H1 (cell line): Measurements from ENCODE around the gene TIMM29. TPM values are rescaled to one million over a fixed set of nuclear protein-coding genes. Genes with fewer than 3 reads are reported as not detected.
A peak's percentile ranks its signal among the peaks of the same experiment; 100 is the strongest.

Experiments used
- CTCF ChIA-PET: fragments of 300-600 bp; sonication (Branson Sonifier 250); formaldehyde crosslinking; loops from one replicate; lab custom pipeline; 2021; ENCODE audit not compliant: partially characterized antibody; lab: Charles Lee
- POLR2A ChIA-PET: fragments of 300-600 bp; sonication (Branson Sonifier 250); formaldehyde crosslinking; loops from one replicate; lab custom pipeline; 2021; ENCODE audit warnings: inconsistent platforms; ENCODE audit not compliant: partially characterized antibody; lab: Charles Lee
- DNase-seq, 2 experiments: peaks; one replicate each; pipeline versions ENCODE4 v3.0.0 to v3.0.0-alpha.2; 2010 to 2022; ENCODE audit warnings: low spot score in 2 of 2, low read depth in 1 of 2, mixed read lengths in 1 of 2
- FAIRE-seq: peaks from 2 replicates; lab custom pipeline; 2011; peaks lifted over from hg19 to GRCh38; lab: Jason Lieb, UNC
- H2AFZ ChIP-seq: 2 replicates; pipeline ENCODE4 v1.8.1; 2012; ENCODE audit warnings: low read length, inconsistent platforms
- H2AK5ac ChIP-seq: 2 replicates; pipeline ENCODE4 v1.6.1; 2013; ENCODE audit warnings: low read depth, low read length
- H2BK120ac ChIP-seq: replicated peaks from 2 replicates; pipeline ENCODE3; 2013; ENCODE audit warnings: low read depth, low read length, inconsistent platforms
- H2BK12ac ChIP-seq: 2 replicates; pipeline ENCODE4 v1.6.1; 2013; ENCODE audit warnings: low read depth, low read length
- H2BK15ac ChIP-seq: 2 replicates; pipeline ENCODE4 v1.6.1; 2013; ENCODE audit warnings: low read length
- H2BK20ac ChIP-seq: 2 replicates; pipeline ENCODE4 v1.6.1; 2013; ENCODE audit warnings: low read length
- H2BK5ac ChIP-seq: 2 replicates; pipeline ENCODE4 v1.6.1; 2013; ENCODE audit warnings: low read depth, low read length
- H3K14ac ChIP-seq: 2 replicates; pipeline ENCODE4 v1.6.1; 2013; ENCODE audit warnings: inconsistent platforms; ENCODE audit not compliant: insufficient read length
- H3K18ac ChIP-seq: 2 replicates; pipeline ENCODE4 v1.6.1; 2013; ENCODE audit warnings: low read length; ENCODE audit errors: extremely low read depth
- H3K23ac ChIP-seq: 2 replicates; pipeline ENCODE4 v1.6.1; 2013; ENCODE audit warnings: inconsistent platforms; ENCODE audit not compliant: insufficient read length
- H3K23me2 ChIP-seq: 2 replicates; pipeline ENCODE4 v1.6.1; 2013; ENCODE audit warnings: low read depth, low read length
- H3K27ac ChIP-seq: 2 replicates; pipeline ENCODE4 v1.6.1; 2011; ENCODE audit warnings: low read depth, low read length, inconsistent platforms
- H3K27me3 ChIP-seq, 4 experiments: replicated peaks in 1 of 4; 1 replicate in 1 of 4; 2 replicates in 3 of 4; pipeline versions ENCODE4 v1.6.1 to v1.8.1; 2011 to 2013; ENCODE audit warnings: low read length in 3 of 4, mild to moderate bottlenecking in 3 of 4, inconsistent platforms in 2 of 4, mixed read lengths in 2 of 4, moderate library complexity in 1 of 4; ENCODE audit not compliant: control insufficient read depth in 3 of 4, insufficient read depth in 3 of 4; ENCODE audit errors: extremely low read depth in 1 of 4
- H3K36me3 ChIP-seq, 4 experiments: 2 replicates each; pipeline versions ENCODE4 v1.6.1 to v1.8.1; 2011 to 2013; ENCODE audit warnings: mild to moderate bottlenecking in 4 of 4, low read length in 3 of 4, moderate library complexity in 2 of 4, control low read depth in 1 of 4, inconsistent platforms in 1 of 4; ENCODE audit not compliant: insufficient read depth in 4 of 4, control insufficient read depth in 2 of 4
- H3K4ac ChIP-seq: replicated peaks from 2 replicates; pipeline ENCODE3; 2013; ENCODE audit warnings: low read length, low read depth, mixed read lengths, inconsistent platforms; ENCODE audit not compliant: insufficient read length
- H3K4me1 ChIP-seq, 4 experiments: replicated peaks in 1 of 4; 1 replicate in 1 of 4; 2 replicates in 3 of 4; pipeline versions ENCODE4 v1.6.1 to v1.8.1; 2011 to 2013; ENCODE audit warnings: low read length in 3 of 4, inconsistent platforms in 2 of 4, mixed read lengths in 1 of 4; ENCODE audit not compliant: insufficient read depth in 4 of 4, control insufficient read depth in 3 of 4
- H3K4me2 ChIP-seq, 2 experiments: 2 replicates each; pipeline versions ENCODE4 v1.6.1 to v1.8.1; 2011 to 2013; ENCODE audit warnings: low read depth in 2 of 2, low read length in 2 of 2, control low read depth in 1 of 2, inconsistent platforms in 1 of 2, mild to moderate bottlenecking in 1 of 2; ENCODE audit not compliant: insufficient read depth in 1 of 2
- H3K4me3 ChIP-seq, 4 experiments: fragments of 200-600, 300-600 bp in 1 of 4; sonication (generic), shearing (Covaris generic), sonication (Bioruptor Twin) in 1 of 4; 2 replicates each; pipeline versions ENCODE4 v1.5.1 to v1.8.1; 2011 to 2016; ENCODE audit warnings: low read length in 4 of 4, low read depth in 3 of 4, control low read depth in 2 of 4, inconsistent platforms in 2 of 4, mild to moderate bottlenecking in 2 of 4, mixed read lengths in 1 of 4, moderate library complexity in 1 of 4; ENCODE audit not compliant: insufficient read depth in 2 of 4; ENCODE audit errors: extremely low read depth in 1 of 4
- H3K56ac ChIP-seq: replicated peaks from 2 replicates; pipeline ENCODE3; 2013; ENCODE audit warnings: low read depth, mild to moderate bottlenecking, mixed read lengths, low read length, inconsistent platforms; ENCODE audit not compliant: insufficient read length
- H3K79me1 ChIP-seq: 2 replicates; pipeline ENCODE4 v1.6.1; 2013; ENCODE audit warnings: low read depth, low read length, control low read depth
- H3K79me2 ChIP-seq, 2 experiments: 2 replicates each; pipeline versions ENCODE4 v1.6.1 to v1.8.1; 2012 to 2013; ENCODE audit warnings: low read length in 2 of 2, mild to moderate bottlenecking in 2 of 2, inconsistent platforms in 1 of 2; ENCODE audit not compliant: insufficient read depth in 2 of 2, control insufficient read depth in 1 of 2
- H3K9ac ChIP-seq, 4 experiments: replicated peaks in 1 of 4; 1 replicate in 1 of 4; 2 replicates in 3 of 4; pipeline versions ENCODE4 v1.6.1 to v1.8.1; 2011 to 2013; ENCODE audit warnings: low read depth in 3 of 4, low read length in 3 of 4, control low read depth in 2 of 4, mild to moderate bottlenecking in 2 of 4, moderate library complexity in 2 of 4, inconsistent platforms in 1 of 4; ENCODE audit errors: extremely low read depth in 1 of 4
- H3K9me3 ChIP-seq, 2 experiments: 2 replicates each; pipeline versions ENCODE4 v1.6.1 to v1.8.1; 2012 to 2013; ENCODE audit warnings: mild to moderate bottlenecking in 2 of 2, moderate library complexity in 2 of 2, control low read depth in 1 of 2, inconsistent platforms in 1 of 2, low read depth in 1 of 2, low read length in 1 of 2, mixed read lengths in 1 of 2; ENCODE audit not compliant: insufficient read depth in 2 of 2
- H4K20me1 ChIP-seq, 2 experiments: replicated peaks in 1 of 2; 2 replicates each; pipeline versions ENCODE3 to v1.8.1; 2011 to 2013; ENCODE audit warnings: inconsistent platforms in 2 of 2, low read length in 2 of 2, mild to moderate bottlenecking in 1 of 2; ENCODE audit not compliant: insufficient read depth in 2 of 2, control insufficient read depth in 1 of 2
- H4K5ac ChIP-seq: 2 replicates; pipeline ENCODE4 v1.6.1; 2013; ENCODE audit warnings: low read length, low read depth, mixed read lengths, inconsistent platforms; ENCODE audit not compliant: insufficient read length
- H4K8ac ChIP-seq: 2 replicates; pipeline ENCODE4 v1.8.0; 2013; ENCODE audit warnings: mild to moderate bottlenecking, moderate library complexity, low read length, inconsistent platforms; ENCODE audit not compliant: insufficient read depth; ENCODE audit errors: extremely low read depth
- H4K91ac ChIP-seq: replicated peaks from 2 replicates; pipeline ENCODE3; 2013; ENCODE audit warnings: low read length, mixed read lengths, inconsistent platforms; ENCODE audit not compliant: insufficient read length
- ATF2 ChIP-seq: IDR thresholded peaks from 2 replicates; pipeline ENCODE4 v1.6.1; 2012; ENCODE audit warnings: low read length, inconsistent platforms
- CBX5 ChIP-seq: fragments of 300-800, 300-1000 bp; sonication (generic); IDR thresholded peaks from 2 replicates; pipeline ENCODE4 v1.7.1; 2016; ENCODE audit warnings: antibody characterized with exemption, low read length, low read depth
- CEBPB ChIP-seq: IDR thresholded peaks from 2 replicates; pipeline ENCODE4 v1.6.1; 2012; ENCODE audit warnings: low read depth, low read length
- CHD1 ChIP-seq: IDR thresholded peaks from 2 replicates; pipeline ENCODE4 v1.6.1; 2012; ENCODE audit warnings: low read depth, low read length, improper control_type of control experiment
- CHD2 ChIP-seq: IDR thresholded peaks from 2 replicates; pipeline ENCODE4 v1.6.1; 2012; ENCODE audit warnings: low read length, improper control_type of control experiment
- CTBP2 ChIP-seq: IDR thresholded peaks from 2 replicates; pipeline ENCODE4 v1.7.0; 2011; ENCODE audit warnings: borderline replicate concordance, mild to moderate bottlenecking, moderate library complexity, mixed read lengths, low read length; ENCODE audit not compliant: insufficient read depth, insufficient read length
- JUN ChIP-seq: IDR thresholded peaks from 2 replicates; pipeline ENCODE4 v1.6.1; 2011; ENCODE audit warnings: low read depth, mild to moderate bottlenecking, improper control_type of control experiment, low read length
- JUND ChIP-seq: IDR thresholded peaks from 2 replicates; pipeline ENCODE4 v1.6.1; 2011; ENCODE audit warnings: mild to moderate bottlenecking, improper control_type of control experiment, low read length
- MAFK ChIP-seq: IDR thresholded peaks from 2 replicates; pipeline ENCODE4 v1.6.1; 2012; ENCODE audit warnings: low read depth, mild to moderate bottlenecking, improper control_type of control experiment, low read length
- SIX5 ChIP-seq: IDR thresholded peaks from 2 replicates; pipeline ENCODE4 v1.6.1; 2011; ENCODE audit warnings: mild to moderate bottlenecking, low read depth, low read length
- SRF ChIP-seq: IDR thresholded peaks from 2 replicates; pipeline ENCODE4 v1.6.1; 2011; ENCODE audit warnings: mild to moderate bottlenecking, low read depth, low read length, moderate library complexity
- ZNF274 ChIP-seq: IDR thresholded peaks from 2 replicates; pipeline ENCODE4 v1.7.0; 2012; ENCODE audit warnings: low read length, borderline replicate concordance; ENCODE audit errors: extremely low read depth
- WGBS, 2 experiments: shearing (Covaris generic) in 1 of 2; methylation state at CpG; one replicate each; pipeline versions ENCODE4 v1.1.6 to v1.1.7; 2013 to 2015; ENCODE audit warnings: low lambda C conversion rate in 2 of 2, mixed read lengths in 2 of 2, inconsistent platforms in 1 of 2, low coverage in 1 of 2, missing lambda C conversion rate in 1 of 2; ENCODE audit not compliant: insufficient replicate concordance in 2 of 2, insufficient coverage in 1 of 2, insufficient read length in 1 of 2; ENCODE audit errors: extremely low coverage in 1 of 2, missing lambda C conversion rate in 1 of 2; 5-methylcytosine and 5-hydroxymethylcytosine counted together
- polyA plus RNA-seq, 7 experiments: library from polyadenylated mRNA; depleted of rRNA in 3 of 7; stranded (reverse) in 5 of 7; unstranded in 2 of 7; fragments of >200 nt in 5 of 7; fragments of 200-250 nt in 2 of 7; gene quantifications; 1 replicate in 5 of 7; 2 replicates in 1 of 7; 4 replicates in 1 of 7; pipeline versions ENCODE4 v1.2.1 to v1.2.3, GENCODE V29; 2011 to 2013; ENCODE audit warnings: missing spikeins in 2 of 7, mixed read lengths in 2 of 7
- total RNA-seq: library from RNA; stranded (reverse); fragmentation: NEBNext Ultra II Directional; extraction: Animal tissue kit (Norgen Biotek cat#: 25700); gene quantifications from 2 replicates; pipeline ENCODE4 v1.2.1, GENCODE V29; 2021

TIMM29 gene
- total and polyA plus RNA-seq, 2 of the 8 experiments (the other 6 are each of a cell fraction or from before 2014, with no cell fraction given), result 15.9 to 24.0 TPM

GRCh38 chr19:10884274-10884673 is 44.3 kb upstream of the TIMM29 start:
- H2BK120ac ChIP-seq, result no peak overlapping the region
- no peak overlapping the region for H3K4ac ChIP-seq
- no peak overlapping the region for H2AFZ ChIP-seq
- H3K9me3 ChIP-seq, result no peaks in the 10 kb centered on the region
- no peak overlapping the region for H2BK12ac ChIP-seq
- H3K36me3 ChIP-seq, result no peaks in the 10 kb centered on the region
- H4K8ac ChIP-seq, result peak overlapping the region; percentile 7; the same call in 1 of the 2 replicates
- H3K23ac ChIP-seq, result no peak overlapping the region
- DNase-seq (no peak), FAIRE-seq (no peak)
- H3K79me2 ChIP-seq, result peaks cover 4 to 85% of the 10 kb centered on the region in 2 experiments; a peak in 2 of 4 replicates
- H3K9ac ChIP-seq, result no peak overlapping the region
- H3K4me3 ChIP-seq, result no peak overlapping the region
- H2BK5ac ChIP-seq, result no peak overlapping the region
- peaks cover 36% of the 10 kb centered on the region for H3K79me1 ChIP-seq
- H4K20me1 ChIP-seq, result peaks cover 0 to 9% of the 10 kb centered on the region in 2 experiments
- no peak overlapping the region for H4K91ac ChIP-seq
- H3K14ac ChIP-seq, result no peak overlapping the region
- CTCF ChIA-PET, result interaction anchor here (1.2 to 11.7 kb wide), 3 partner anchors 10 to 336 kb away, joined by 3 to 103 read pairs (median 29); partner anchors contain the start of gene CARM1
- H3K18ac ChIP-seq, result peak overlapping the region; percentile 32; the same call in 1 of the 2 replicates
- no peaks in the 10 kb centered on the region for H3K27me3 ChIP-seq
- TF ChIP-seq JUND (no peak), SRF (no peak), JUN (no peak), ATF2 (no peak), CHD1 (no peak), SIX5 (no peak), MAFK (no peak), CTBP2 (no peak), CHD2 (no peak), ZNF274 (no peak), CBX5 (no peak), CEBPB (no peak)
- no peak overlapping the region for H2BK20ac ChIP-seq
- POLR2A ChIA-PET, result interaction anchor here (1.1 to 2.4 kb wide), 2 partner anchors 12 to 53 kb away, joined by 3 to 9 read pairs; no protein-coding TSS in a partner anchor
- no peak overlapping the region for H3K4me2 ChIP-seq
- 94% methylated on average over 2 of the region's 2 CpGs; no CpG with 5 or more reads in 1 of the 2 experiments for WGBS, 2 experiments
- peaks cover 26 to 63% (median 53%) of the 10 kb centered on the region in 4 experiments for H3K4me1 ChIP-seq
- no peak overlapping the region for H2AK5ac ChIP-seq
- no peak overlapping the region for H3K56ac ChIP-seq
- no peak overlapping the region for H2BK15ac ChIP-seq
- no peaks in the 10 kb centered on the region for H3K23me2 ChIP-seq
- no peak overlapping the region for H4K5ac ChIP-seq
- no peak overlapping the region for H3K27ac ChIP-seq
